CD4-positive, alpha-beta memory T cell (primary cell): ENCODE measurements around the gene NOSIP. TPM values are rescaled to one million over a fixed set of nuclear protein-coding genes. Genes with fewer than 3 reads are reported as not detected.
A peak's percentile ranks its signal among the peaks of the same experiment; 100 is the strongest.

ENCODE experiments used
- CTCF ChIA-PET: fragments of 350-600 bp; sonication (Branson Sonifier 250); formaldehyde crosslinking; loops from one replicate; lab custom pipeline; 2021; ENCODE audit warnings: inconsistent platforms; ENCODE audit not compliant: partially characterized antibody; lab: Charles Lee
- POLR2A ChIA-PET: fragments of 350-600 bp; sonication (Branson Sonifier 250); formaldehyde crosslinking; loops from one replicate; lab custom pipeline; 2021; ENCODE audit not compliant: partially characterized antibody; lab: Charles Lee
- DNase-seq, 5 donors: peaks; one replicate each; pipeline versions ENCODE4 v3.0.0 to v3.0.0-alpha.2; 2020 to 2022; ENCODE audit warnings: mixed read lengths in 1 of 5
- H3K27ac ChIP-seq: one replicate; pipeline ENCODE4 v1.7.0; 2013; ENCODE audit warnings: low read depth, low read length
- H3K27me3 ChIP-seq: 2 replicates; pipeline ENCODE4 v1.7.0; 2013; ENCODE audit warnings: mild to moderate bottlenecking, low read length, moderate library complexity; ENCODE audit not compliant: insufficient read depth
- H3K36me3 ChIP-seq: 2 replicates; pipeline ENCODE4 v1.7.0; 2013; ENCODE audit warnings: mild to moderate bottlenecking, low read length, moderate library complexity; ENCODE audit not compliant: insufficient read depth
- H3K4me1 ChIP-seq: 2 replicates; pipeline ENCODE4 v1.7.0; 2013; ENCODE audit warnings: mild to moderate bottlenecking, low read length, moderate library complexity; ENCODE audit not compliant: insufficient read depth
- H3K4me3 ChIP-seq, 2 donors: one replicate each; pipeline ENCODE4 v1.7.0; 2013; ENCODE audit warnings: low read length in 2 of 2, mild to moderate bottlenecking in 1 of 2
- H3K9me3 ChIP-seq, 2 donors: one replicate each; pipeline ENCODE4 v1.7.0; 2013; ENCODE audit warnings: low read length in 2 of 2, control low read depth in 1 of 2; ENCODE audit not compliant: control insufficient read depth in 1 of 2
- H3K27ac Mint-ChIP-seq, 7 donors: one replicate each; pipeline ENCODE4 v1.8.0; 2020 to 2021; ENCODE audit warnings: mixed read lengths in 7 of 7, mild to moderate bottlenecking in 6 of 7, inconsistent platforms in 3 of 7, moderate library complexity in 3 of 7
- H3K27me3 Mint-ChIP-seq, 2 donors: one replicate each; pipeline ENCODE4 v1.8.0; 2020 to 2021; ENCODE audit warnings: mixed read lengths in 2 of 2
- H3K36me3 Mint-ChIP-seq, 2 donors: one replicate each; pipeline ENCODE4 v1.8.0; 2020 to 2021; ENCODE audit warnings: mixed read lengths in 2 of 2, inconsistent platforms in 1 of 2, mild to moderate bottlenecking in 1 of 2
- H3K4me1 Mint-ChIP-seq, 4 donors: one replicate each; pipeline ENCODE4 v1.8.0; 2020 to 2021; ENCODE audit warnings: mixed read lengths in 4 of 4, mild to moderate bottlenecking in 1 of 4
- H3K4me3 Mint-ChIP-seq, 8 donors: one replicate each; pipeline ENCODE4 v1.8.0; 2020 to 2021; ENCODE audit warnings: mixed read lengths in 8 of 8, mild to moderate bottlenecking in 7 of 8, moderate library complexity in 6 of 8, inconsistent platforms in 3 of 8
- H3K9me3 Mint-ChIP-seq, 8 donors: one replicate each; pipeline ENCODE4 v1.8.0; 2020 to 2021; ENCODE audit warnings: mixed read lengths in 8 of 8, mild to moderate bottlenecking in 5 of 8, inconsistent platforms in 3 of 8, moderate library complexity in 1 of 8
- intact Hi-C: fragments of 100-400 bp; cut with micrococcal nuclease; formaldehyde crosslinking; loops from one replicate; pipeline ENCODE4 v1.15.1; 2023
- polyA plus RNA-seq, 2 donors: library from polyadenylated mRNA; unstranded; fragments of 300-500 nt; fragmentation: Illumina TruSeq; gene quantifications; one replicate each; pipeline ENCODE4 v1.2.3, GENCODE V29; 2021
- total RNA-seq, 2 experiments: library from RNA; stranded (reverse); gene quantifications; one replicate each; pipeline ENCODE4 v1.2.3, GENCODE V29; 2021

The NOSIP gene
- total and polyA plus RNA-seq, 4 experiments from 2014 or later, result 177 to 674 (median 421) TPM

GRCh38 chr19:49616532-49616931 is 36.2 kb upstream of the NOSIP start:
- no peak overlapping the region for H3K4me3 Mint-ChIP-seq
- peaks cover 40 to 63% of the 10 kb centered on the region in 2 donors for H3K36me3 Mint-ChIP-seq
- intact Hi-C loops, result no loop called here
- no peak for DNase-seq
- peak overlapping the region in 1 of 7 donors; percentile 12 for H3K27ac Mint-ChIP-seq
- no peaks in the 10 kb centered on the region for H3K9me3 Mint-ChIP-seq
- H3K4me1 Mint-ChIP-seq, result peaks cover 3 to 17% (median 11%) of the 10 kb centered on the region in 4 donors
- no peaks in the 10 kb centered on the region for H3K27me3 Mint-ChIP-seq
- peaks cover 61% of the 10 kb centered on the region for H3K36me3 ChIP-seq
- H3K9me3 ChIP-seq, result no peaks in the 10 kb centered on the region
- peaks cover 5% of the 10 kb centered on the region for H3K4me1 ChIP-seq
- no peak overlapping the region for H3K4me3 ChIP-seq
- no peaks in the 10 kb centered on the region for H3K27me3 ChIP-seq
- CTCF ChIA-PET, result no interaction called here
- H3K27ac ChIP-seq, result no peak overlapping the region
- POLR2A ChIA-PET, result interaction anchor here (1.2 to 1.9 kb wide), 2 partner anchors 23 kb away, joined by 4 to 5 read pairs; no protein-coding TSS in a partner anchor

- Histone ChIP-seq H3K27ac (no peak overlapping the region), H3K36me3 (peaks cover 58% of the 10 kb centered on the region), H3K4me1 (peaks cover 5% of the 10 kb centered on the region), H3K4me3 (no peak overlapping the region), H3K9me3 (no peaks in the 10 kb centered on the region), H3K27me3 (no peaks in the 10 kb centered on the region)
- CTCF ChIA-PET, result interaction anchor here (0.5 kb wide), 1 partner anchor 42 kb away, joined by 3 read pairs; no protein-coding TSS in a partner anchor
- Mint-ChIP-seq H3K36me3 (peaks cover 38 to 61% of the 10 kb centered on the region in 2 donors), H3K9me3 (no peaks in the 10 kb centered on the region), H3K27me3 (no peaks in the 10 kb centered on the region), H3K27ac (no peak overlapping the region), H3K4me1 (peaks cover 3 to 17% (median 11%) of the 10 kb centered on the region in 4 donors), H3K4me3 (no peak overlapping the region)
- DNase-seq, result no peak
- intact Hi-C loops, result no loop called here
- POLR2A ChIA-PET, result interaction anchor here (1.2 kb wide), 1 partner anchor 22 kb away, joined by 4 read pairs; no protein-coding TSS in a partner anchor
Measured at GRCh38 chr19:49615861-49616260, 35.5 kb upstream of the NOSIP start.

- no peak for DNase-seq
- Histone ChIP-seq H3K4me1 (peaks cover 5% of the 10 kb centered on the region), H3K27me3 (no peaks in the 10 kb centered on the region), H3K36me3 (peaks cover 52% of the 10 kb centered on the region), H3K9me3 (no peaks in the 10 kb centered on the region), H3K4me3 (no peak overlapping the region), H3K27ac (no peak overlapping the region)
- ChIA-PET CTCF (no interaction called here), POLR2A (no interaction called here)
- no peaks in the 10 kb centered on the region for H3K9me3 Mint-ChIP-seq
- peaks cover 3 to 17% (median 11%) of the 10 kb centered on the region in 4 donors for H3K4me1 Mint-ChIP-seq
- H3K27ac Mint-ChIP-seq, result peak overlapping the region; percentile 13 to 91 (median 70)
- peak overlapping the region in 1 of 8 donors; percentile 33 for H3K4me3 Mint-ChIP-seq
- intact Hi-C loops, result no loop called here
- peaks cover 38 to 62% of the 10 kb centered on the region in 2 donors for H3K36me3 Mint-ChIP-seq
- H3K27me3 Mint-ChIP-seq, result no peaks in the 10 kb centered on the region
Measured at GRCh38 chr19:49614096-49614833, 33.9 kb upstream of the NOSIP start.

GRCh38 chr19:49613374-49613773 is 33.0 kb upstream of the NOSIP start:
- H3K27me3 Mint-ChIP-seq, result no peaks in the 10 kb centered on the region
- no peak overlapping the region for H3K4me3 Mint-ChIP-seq
- peaks cover 49% of the 10 kb centered on the region for H3K36me3 ChIP-seq
- DNase-seq, result no peak
- peaks cover 31 to 58% of the 10 kb centered on the region in 2 donors for H3K36me3 Mint-ChIP-seq
- no peaks in the 10 kb centered on the region for H3K27me3 ChIP-seq
- H3K4me1 ChIP-seq, result peaks cover 5% of the 10 kb centered on the region
- ChIA-PET POLR2A (no interaction called here), CTCF (no interaction called here)
- H3K9me3 Mint-ChIP-seq, result no peaks in the 10 kb centered on the region
- no peaks in the 10 kb centered on the region for H3K9me3 ChIP-seq
- peak overlapping the region in 3 of 7 donors; percentile 8 to 91 (median 52) for H3K27ac Mint-ChIP-seq
- intact Hi-C loops, result loop anchor here (2.0 kb wide), 1 partner anchor 13 kb away; no protein-coding TSS in a partner anchor
- no peak overlapping the region for H3K4me3 ChIP-seq
- H3K27ac ChIP-seq, result no peak overlapping the region
- H3K4me1 Mint-ChIP-seq, result peaks cover 3 to 17% (median 10%) of the 10 kb centered on the region in 4 donors

GRCh38 chr19:49609499-49610092 is 29.2 kb upstream of the NOSIP start:
- Mint-ChIP-seq H3K4me3 (no peak overlapping the region), H3K4me1 (peaks cover 5 to 21% (median 11%) of the 10 kb centered on the region in 4 donors), H3K9me3 (no peaks in the 10 kb centered on the region), H3K27ac (no peak overlapping the region), H3K27me3 (no peaks in the 10 kb centered on the region), H3K36me3 (peaks cover 5 to 38% of the 10 kb centered on the region in 2 donors)
- ChIA-PET CTCF (no interaction called here), POLR2A (interaction anchor here (2.4 kb wide), 1 partner anchor 16 kb away, joined by 6 read pairs; no protein-coding TSS in a partner anchor)
- intact Hi-C loops, result no loop called here
- Histone ChIP-seq H3K4me3 (no peak overlapping the region), H3K9me3 (no peaks in the 10 kb centered on the region), H3K27ac (no peak overlapping the region), H3K27me3 (no peaks in the 10 kb centered on the region), H3K4me1 (peaks cover 5% of the 10 kb centered on the region), H3K36me3 (peaks cover 34% of the 10 kb centered on the region)
- no peak for DNase-seq

- peaks cover 42% of the 10 kb centered on the region for H3K36me3 ChIP-seq
- no peak for DNase-seq
- Mint-ChIP-seq H3K27me3 (no peaks in the 10 kb centered on the region), H3K4me3 (no peak overlapping the region), H3K27ac (no peak overlapping the region), H3K36me3 (peaks cover 9 to 43% of the 10 kb centered on the region in 2 donors), H3K4me1 (peaks cover 8 to 20% (median 12%) of the 10 kb centered on the region in 4 donors), H3K9me3 (no peaks in the 10 kb centered on the region)
- peaks cover 4% of the 10 kb centered on the region for H3K4me1 ChIP-seq
- CTCF ChIA-PET, result no interaction called here
- intact Hi-C loops, result no loop called here
- H3K4me3 ChIP-seq, result no peak overlapping the region
- H3K27me3 ChIP-seq, result no peaks in the 10 kb centered on the region
- POLR2A ChIA-PET, result interaction anchor here (1.0 kb wide), 1 partner anchor 54 kb away, joined by 3 read pairs; no protein-coding TSS in a partner anchor
- no peak overlapping the region for H3K27ac ChIP-seq
- H3K9me3 ChIP-seq, result no peaks in the 10 kb centered on the region
Measured at GRCh38 chr19:49605605-49606004, 25.2 kb upstream of the NOSIP start.

- Histone ChIP-seq H3K36me3 (peaks cover 58% of the 10 kb centered on the region), H3K27me3 (no peaks in the 10 kb centered on the region), H3K4me3 (no peak overlapping the region), H3K9me3 (no peaks in the 10 kb centered on the region), H3K27ac (no peak overlapping the region), H3K4me1 (peaks cover 4% of the 10 kb centered on the region)
- peak overlapping the region in 2 of 7 donors; percentile 55 to 57 for H3K27ac Mint-ChIP-seq
- peaks cover 8 to 24% (median 15%) of the 10 kb centered on the region in 4 donors for H3K4me1 Mint-ChIP-seq
- DNase-seq, result no peak
- CTCF ChIA-PET, result no interaction called here
- H3K4me3 Mint-ChIP-seq, result peak overlapping the region in 1 of 8 donors; percentile 13
- H3K9me3 Mint-ChIP-seq, result no peaks in the 10 kb centered on the region
- POLR2A ChIA-PET, result interaction anchor here (0.6 to 1.0 kb wide), 2 partner anchors 24 to 64 kb away, joined by 3 to 4 read pairs; no protein-coding TSS in a partner anchor
- H3K36me3 Mint-ChIP-seq, result peaks cover 16 to 52% of the 10 kb centered on the region in 2 donors
- no peaks in the 10 kb centered on the region for H3K27me3 Mint-ChIP-seq
- intact Hi-C loops, result no loop called here
Measured at GRCh38 chr19:49602806-49603205, 22.4 kb upstream of the NOSIP start.
